MM.1S (cell line): ENCODE data around the gene FOXO6.

Experiments
- DNase-seq: peaks from one replicate; pipeline ENCODE4 v3.0.0-alpha.2; 2015
- H2AFZ ChIP-seq: fragments of 300-600 bp; sonication (generic); 2 replicates; pipeline ENCODE4 v1.6.0; 2016; ENCODE audit warnings: antibody characterized with exemption, low read length
- H3F3A ChIP-seq: fragments of 300-600 bp; sonication (generic); 2 replicates; pipeline ENCODE4 v1.6.1; 2016; ENCODE audit warnings: mild to moderate bottlenecking, antibody characterized with exemption, low read length, moderate library complexity, mixed read lengths; ENCODE audit not compliant: insufficient read depth
- H3K27ac ChIP-seq: fragments of 300-600 bp; sonication (generic); 2 replicates; pipeline ENCODE4 v1.5.1; 2016; ENCODE audit warnings: mild to moderate bottlenecking, low read length
- H3K27me3 ChIP-seq: fragments of 300-600 bp; sonication (generic); replicated peaks from 2 replicates; pipeline ENCODE4 v1.6.0; 2016; ENCODE audit warnings: low read length; ENCODE audit not compliant: insufficient read depth
- H3K36me3 ChIP-seq: fragments of 300-600 bp; sonication (generic); replicated peaks from 2 replicates; pipeline ENCODE4 v1.6.1; 2016; ENCODE audit warnings: mild to moderate bottlenecking, low read length, mixed read lengths; ENCODE audit not compliant: insufficient read depth
- H3K4me1 ChIP-seq: fragments of 300-600 bp; sonication (generic); 2 replicates; pipeline ENCODE4 v1.6.1; 2016; ENCODE audit warnings: low read length, mixed read lengths
- H3K4me2 ChIP-seq: fragments of 300-600 bp; sonication (generic); 2 replicates; pipeline ENCODE4 v1.6.0; 2016; ENCODE audit warnings: low read depth, low read length
- H3K4me3 ChIP-seq: fragments of 300-600 bp; sonication (generic); 2 replicates; pipeline ENCODE4 v1.5.1; 2016; ENCODE audit warnings: low read length, mixed read lengths
- H3K79me2 ChIP-seq: fragments of 300-600 bp; sonication (generic); 2 replicates; pipeline ENCODE4 v1.6.1; 2016; ENCODE audit warnings: mixed run types, low read length, mixed read lengths
- H3K9ac ChIP-seq: fragments of 300-600 bp; sonication (generic); 2 replicates; pipeline ENCODE4 v1.6.1; 2016; ENCODE audit warnings: low read length, mixed read lengths
- H3K9me2 ChIP-seq: fragments of 300-600 bp; sonication (generic); replicated peaks from 2 replicates; pipeline ENCODE4 v1.6.1; 2016; ENCODE audit warnings: mild to moderate bottlenecking, low read length, mixed read lengths; ENCODE audit not compliant: insufficient read depth
- H3K9me3 ChIP-seq: fragments of 300-600 bp; sonication (generic); replicated peaks from 2 replicates; pipeline ENCODE4 v1.6.1; 2016; ENCODE audit warnings: mild to moderate bottlenecking, low read length, mixed read lengths; ENCODE audit not compliant: insufficient read depth
- H4K20me1 ChIP-seq: fragments of 300-600 bp; sonication (generic); 2 replicates; pipeline ENCODE4 v1.6.1; 2016; ENCODE audit warnings: mild to moderate bottlenecking, low read length, moderate library complexity, mixed read lengths; ENCODE audit not compliant: insufficient read depth
- CTCF ChIP-seq: fragments of 300-600 bp; sonication (generic); IDR thresholded peaks from 2 replicates; pipeline ENCODE4 v1.5.1; 2016; ENCODE audit warnings: antibody characterized with exemption, low read length, mixed read lengths
- EZH2 ChIP-seq: fragments of 300-600 bp; sonication (generic); optimal IDR thresholded peaks from 2 replicates; pipeline ENCODE3; 2017; ENCODE audit warnings: low read depth, mild to moderate bottlenecking, antibody characterized with exemption, low read length, mixed read lengths
- EZH2phosphoT487 ChIP-seq: fragments of 300-600 bp; sonication (generic); IDR thresholded peaks from 2 replicates; pipeline ENCODE4 v1.6.1; 2018; ENCODE audit warnings: antibody characterized with exemption, low read length

The FOXO6 gene

DNA sequence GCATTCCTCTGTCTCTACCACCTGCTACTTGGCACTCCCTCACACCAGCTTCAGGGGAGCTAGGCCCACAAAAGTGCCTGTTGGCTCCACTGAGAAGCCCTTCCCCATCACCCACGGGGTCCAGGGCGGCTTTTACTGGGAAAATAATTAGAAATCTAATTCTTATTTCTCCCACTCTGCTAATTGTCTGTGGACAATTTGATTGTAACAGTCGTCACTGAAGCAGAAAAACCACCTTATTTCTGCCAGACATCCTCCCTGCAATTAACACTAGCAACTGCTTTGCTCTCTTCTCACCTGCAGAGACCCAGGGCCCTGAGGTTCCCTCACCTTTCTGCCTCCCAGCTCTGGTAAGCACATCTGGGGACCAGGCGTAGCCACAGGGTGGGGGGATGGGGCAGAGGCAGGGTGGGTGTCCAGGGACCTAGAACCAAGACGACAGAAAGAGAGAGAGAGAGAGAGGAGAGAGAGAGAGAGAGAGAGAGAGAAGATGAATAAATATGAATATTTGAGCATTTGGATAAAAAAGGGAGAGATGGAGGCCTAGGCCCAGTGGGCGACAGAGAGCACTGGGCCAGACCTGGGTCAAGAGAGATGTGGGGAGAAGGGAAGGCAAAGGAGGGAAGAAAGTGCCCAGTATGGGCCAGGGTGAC lies 32.6 kb downstream of the FOXO6 start:
- no peaks in the 10 kb centered on the region for H3K9me3 ChIP-seq
- H4K20me1 ChIP-seq = no peaks in the 10 kb centered on the region
- no peak overlapping the region for H3K9ac ChIP-seq
- H3K4me1 ChIP-seq = no peaks in the 10 kb centered on the region
- no peak overlapping the region for H2AFZ ChIP-seq
- no peak for DNase-seq
- H3K4me2 ChIP-seq = no peak overlapping the region
- no peaks in the 10 kb centered on the region for H3K9me2 ChIP-seq
- no peak overlapping the region for H3K27ac ChIP-seq
- no peaks in the 10 kb centered on the region for H3K79me2 ChIP-seq
- H3K36me3 ChIP-seq = no peaks in the 10 kb centered on the region
- H3K27me3 ChIP-seq = no peaks in the 10 kb centered on the region
- no peaks in the 10 kb centered on the region for H3F3A ChIP-seq
- TF ChIP-seq EZH2phosphoT487 (no peak), EZH2 (no peak), CTCF (no peak)
- H3K4me3 ChIP-seq = no peak overlapping the region

- Histone ChIP-seq H3K79me2 (no peaks in the 10 kb centered on the region), H3K36me3 (no peaks in the 10 kb centered on the region), H2AFZ (no peak overlapping the region), H3K27me3 (no peaks in the 10 kb centered on the region), H4K20me1 (no peaks in the 10 kb centered on the region), H3F3A (no peaks in the 10 kb centered on the region), H3K9me2 (no peaks in the 10 kb centered on the region), H3K27ac (no peak overlapping the region), H3K4me2 (no peak overlapping the region), H3K9ac (no peak overlapping the region), H3K9me3 (no peaks in the 10 kb centered on the region), H3K4me1 (no peaks in the 10 kb centered on the region), H3K4me3 (no peak overlapping the region)
- no peak for TF ChIP-seq EZH2phosphoT487
- no peak for TF ChIP-seq CTCF
- no peak for TF ChIP-seq EZH2
- DNase-seq = no peak
These were observed 33.1 kb downstream of the FOXO6 start for GRCh38 chr1:41394369-41394744.

DNA sequence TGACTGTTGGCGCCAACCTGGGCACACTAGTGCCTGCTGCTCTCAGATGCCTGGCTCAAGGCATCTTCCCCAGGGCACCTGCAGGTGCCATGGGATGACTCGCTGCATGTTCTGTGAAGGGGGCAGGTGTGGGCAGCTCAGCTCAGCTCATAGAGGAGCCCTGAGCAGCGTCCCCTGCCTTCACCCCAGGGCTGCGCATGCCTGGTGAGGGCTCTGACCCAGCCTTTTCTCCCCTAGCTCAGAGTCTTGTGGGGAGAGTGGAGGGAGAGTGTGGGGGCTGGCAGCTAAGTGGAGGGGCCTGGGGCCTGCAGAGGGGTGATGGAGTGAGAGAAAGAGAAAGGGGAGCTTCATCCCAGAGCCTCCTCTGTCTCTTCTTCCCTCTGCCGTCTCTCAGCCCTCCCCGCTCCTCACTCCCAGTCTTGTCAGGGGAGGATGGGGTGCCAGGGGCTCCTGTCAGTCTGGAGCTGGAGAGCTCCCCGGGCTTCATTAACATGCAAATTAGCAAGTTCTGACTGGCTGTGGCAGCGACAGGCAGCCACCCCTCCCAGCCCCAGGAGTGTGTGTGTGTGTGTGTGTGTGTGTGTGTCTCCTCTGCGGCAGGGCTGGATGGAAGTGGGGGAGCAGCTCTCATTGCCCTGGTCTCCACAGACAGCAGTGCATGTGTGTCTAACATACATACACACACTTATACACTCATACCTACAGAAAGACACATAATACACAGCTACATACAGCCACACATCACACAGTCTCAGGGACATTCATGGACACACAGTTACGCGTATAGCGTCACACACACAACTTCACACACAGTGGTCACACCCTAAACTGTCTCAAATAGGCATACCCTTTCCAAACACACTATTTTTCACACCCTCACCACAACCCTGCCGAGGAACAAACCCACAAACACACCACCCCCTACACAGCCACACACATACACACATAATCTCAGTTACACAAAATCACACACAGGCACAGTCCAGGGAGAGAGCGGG lies 34.0 kb downstream of the FOXO6 start:
- Histone ChIP-seq H3K79me2 (no peaks in the 10 kb centered on the region), H3K4me2 (no peak overlapping the region), H3K4me1 (no peaks in the 10 kb centered on the region), H3K27ac (no peak overlapping the region), H3K9me2 (no peaks in the 10 kb centered on the region), H3K4me3 (no peak overlapping the region), H3F3A (no peaks in the 10 kb centered on the region), H3K9ac (no peak overlapping the region), H3K9me3 (no peaks in the 10 kb centered on the region), H3K36me3 (no peaks in the 10 kb centered on the region), H4K20me1 (no peaks in the 10 kb centered on the region), H2AFZ (no peak overlapping the region), H3K27me3 (no peaks in the 10 kb centered on the region)
- no peak for TF ChIP-seq EZH2
- TF ChIP-seq CTCF = no peak
- TF ChIP-seq EZH2phosphoT487 = no peak
- no peak for DNase-seq
